HepG2 (cell line): ENCODE measurements around the gene KCNQ2. TPM values are rescaled to one million over a fixed set of nuclear protein-coding genes. Genes with fewer than 3 reads are reported as not detected.
A peak's percentile ranks its signal among the peaks of the same experiment; 100 is the strongest.

ENCODE experiments used
- ATAC-seq: fragments of 200-7000 bp; cut with Tn5 transposase; 3 replicates; pipeline ENCODE4 v1.9.1; 2020; ENCODE audit warnings: mild to moderate bottlenecking, moderate library complexity
- BruUV-seq: library from RNA; stranded (reverse); fragments of 400-500 nt; replicated peaks from 2 replicates; lab custom pipeline; 2021; lab: Mats Ljungman, UMichigan
- CTCF ChIA-PET: fragments of 300-600 bp; formaldehyde crosslinking; extraction: SDS; loops from one replicate; lab custom pipeline; 2021; ENCODE audit warnings: low total read pairs, inconsistent platforms, low intra/inter-chr PET ratio; lab: Yijun Ruan, JAX
- POLR2A ChIA-PET: fragments of 350-600 bp; sonication (Branson Sonifier 250); formaldehyde crosslinking; loops from one replicate; lab custom pipeline; 2020; ENCODE audit warnings: antibody characterized with exemption, inconsistent platforms; lab: Yijun Ruan, JAX
- DNase-seq: peaks from one replicate; pipeline ENCODE4 v3.0.0-alpha.2; 2015; ENCODE audit warnings: low spot score
- FAIRE-seq: peaks from 3 replicates; lab custom pipeline; 2011; peaks lifted over from hg19 to GRCh38; lab: Jason Lieb, UNC
- H2AFZ ChIP-seq: one replicate; pipeline ENCODE4 v1.6.1; 2011; ENCODE audit warnings: low read length, inconsistent platforms
- H3K27ac ChIP-seq: fragments of 300-600 bp; 3 replicates; pipeline ENCODE4 v1.8.0; 2011; ENCODE audit warnings: mixed run types, mild to moderate bottlenecking, mixed read lengths, low read length, inconsistent platforms; ENCODE audit not compliant: insufficient read depth; ENCODE audit errors: extremely low read length
- H3K27me3 ChIP-seq, 2 experiments: fragments of 200-600 bp in 1 of 2; 2 replicates in 1 of 2; 3 replicates in 1 of 2; pipeline versions ENCODE4 v1.6.0 to v1.8.0; 2011; ENCODE audit warnings: low read length in 2 of 2, mild to moderate bottlenecking in 2 of 2, moderate library complexity in 2 of 2, inconsistent platforms in 1 of 2; ENCODE audit not compliant: insufficient read depth in 2 of 2, control insufficient read depth in 1 of 2
- H3K36me3 ChIP-seq, 2 experiments: fragments of 200-600 bp in 1 of 2; replicated peaks in 1 of 2; 2 replicates in 1 of 2; 3 replicates in 1 of 2; pipeline versions ENCODE4 v1.5.1 to v1.8.0; 2011; ENCODE audit warnings: low read length in 2 of 2, inconsistent platforms in 1 of 2; ENCODE audit not compliant: insufficient read depth in 2 of 2, control insufficient read depth in 1 of 2
- H3K4me1 ChIP-seq: 2 replicates; pipeline ENCODE4 v1.5.1; 2012; ENCODE audit warnings: low read length, inconsistent platforms; ENCODE audit not compliant: insufficient read depth
- H3K4me2 ChIP-seq: 2 replicates; pipeline ENCODE4 v1.6.0; 2011; ENCODE audit warnings: low read depth, low read length, inconsistent platforms
- H3K4me3 ChIP-seq, 3 experiments: fragments of 200-600 bp in 1 of 3; sonication (generic), shearing (Covaris generic) in 1 of 3; replicated peaks in 1 of 3; 2 replicates each; pipeline ENCODE4 v1.5.1; 2011 to 2016; ENCODE audit warnings: low read length in 3 of 3, inconsistent platforms in 2 of 3, low read depth in 2 of 3, mild to moderate bottlenecking in 2 of 3, control low read depth in 1 of 3, mixed read lengths in 1 of 3; ENCODE audit not compliant: insufficient read depth in 1 of 3
- H3K79me2 ChIP-seq: one replicate; pipeline ENCODE4 v1.6.1; 2011; ENCODE audit warnings: low read length, inconsistent platforms; ENCODE audit not compliant: insufficient read depth
- H3K9ac ChIP-seq: 2 replicates; pipeline ENCODE4 v1.6.0; 2011; ENCODE audit warnings: mild to moderate bottlenecking, low read depth, low read length, inconsistent platforms; ENCODE audit not compliant: insufficient read depth
- H3K9me3 ChIP-seq: 2 replicates; pipeline ENCODE4 v1.5.1; 2012; ENCODE audit warnings: mild to moderate bottlenecking, low read length
- H4K20me1 ChIP-seq: 2 replicates; pipeline ENCODE4 v1.6.0; 2011; ENCODE audit warnings: inconsistent platforms, mild to moderate bottlenecking, low read length, moderate library complexity; ENCODE audit not compliant: insufficient read depth
- ELF3 ChIP-seq: IDR thresholded peaks from 2 replicates; pipeline ENCODE4 v1.6.1; 2016; ENCODE audit warnings: missing genetic modification reagents, missing compliant biosample characterization
- ETV5 ChIP-seq: IDR thresholded peaks from 2 replicates; pipeline ENCODE4 v1.6.1; 2018; ENCODE audit warnings: missing biosample characterization, missing genetic modification reagents, inconsistent platforms, borderline replicate concordance
- FOSL2 ChIP-seq: sonication (generic); formaldehyde crosslinking; IDR thresholded peaks from 2 replicates; pipeline ENCODE4 v1.4.0; 2020; ENCODE audit warnings: missing genetic modification reagents
- FOXO1 ChIP-seq: sonication (generic); formaldehyde crosslinking; IDR thresholded peaks from 2 replicates; pipeline ENCODE4 v1.4.0; 2020; ENCODE audit warnings: missing genetic modification reagents
- KAT8 ChIP-seq: IDR thresholded peaks from 2 replicates; pipeline ENCODE4 v1.6.1; 2016; ENCODE audit warnings: missing genetic modification reagents, missing compliant biosample characterization
- KLF15 ChIP-seq: sonication (generic); formaldehyde crosslinking; IDR thresholded peaks from 2 replicates; pipeline ENCODE4 v1.8.1; 2023; ENCODE audit warnings: borderline replicate concordance, mild to moderate bottlenecking, inconsistent platforms, missing genetic modification reagents, mixed read lengths
- MAFG ChIP-seq: sonication (generic); formaldehyde crosslinking; IDR thresholded peaks from 2 replicates; pipeline ENCODE4 v1.5.1; 2020; ENCODE audit warnings: mild to moderate bottlenecking, missing genetic modification reagents
- MXI1 ChIP-seq: IDR thresholded peaks from 3 replicates; pipeline ENCODE4 v1.6.1; 2012; ENCODE audit warnings: low read depth, low read length, inconsistent platforms, borderline replicate concordance
- PHB2 ChIP-seq: fragments of 450-650 bp; IDR thresholded peaks from 2 replicates; pipeline ENCODE4 v1.6.1; 2018; ENCODE audit not compliant: partially characterized antibody
- RARA ChIP-seq: IDR thresholded peaks from 2 replicates; pipeline ENCODE4 v1.6.1; 2016; ENCODE audit warnings: missing genetic modification reagents, missing compliant biosample characterization
- SIX1 ChIP-seq: sonication (generic); formaldehyde crosslinking; IDR thresholded peaks from 2 replicates; pipeline ENCODE4 v1.4.0; 2020; ENCODE audit warnings: missing genetic modification reagents, borderline replicate concordance
- ZBTB38 ChIP-seq: sonication (generic); formaldehyde crosslinking; IDR thresholded peaks from 2 replicates; pipeline ENCODE4 v1.5.1; 2020; ENCODE audit warnings: mild to moderate bottlenecking, missing genetic modification reagents
- ZNF337 ChIP-seq: sonication (generic); formaldehyde crosslinking; IDR thresholded peaks from 2 replicates; pipeline ENCODE4 v1.5.1; 2020; ENCODE audit warnings: missing genetic modification reagents, low read depth, mild to moderate bottlenecking, borderline replicate concordance
- ZNF34 ChIP-seq: sonication (generic); formaldehyde crosslinking; IDR thresholded peaks from 2 replicates; pipeline ENCODE4 v1.4.0; 2020; ENCODE audit warnings: mild to moderate bottlenecking, missing genetic modification reagents, borderline replicate concordance
- ZNF546 ChIP-seq: sonication (generic); formaldehyde crosslinking; conservative IDR thresholded peaks from 2 replicates; pipeline ENCODE4 v1.8.1; 2023; ENCODE audit warnings: mild to moderate bottlenecking, missing genetic modification reagents
- ZNF549 ChIP-seq: sonication (generic); formaldehyde crosslinking; IDR thresholded peaks from 2 replicates; pipeline ENCODE4 v1.5.0; 2020; ENCODE audit warnings: missing genetic modification reagents
- ZNF713 ChIP-seq: sonication (generic); formaldehyde crosslinking; IDR thresholded peaks from 2 replicates; pipeline ENCODE4 v1.4.0; 2020; ENCODE audit warnings: mild to moderate bottlenecking, missing genetic modification reagents
- WGBS: methylation state at CpG from one replicate; pipeline ENCODE4 v1.1.6; 2017; ENCODE audit warnings: low lambda C conversion rate; 5-methylcytosine and 5-hydroxymethylcytosine counted together
- in situ Hi-C: cut with HindIII; loops from 2 replicates; pipeline ENCODE4 v1.10.0; 2017; ENCODE audit warnings: low pct_unique_long_range_greater_than_20kb; ENCODE audit not compliant: extremely low pct_ligation_motif_present
- intact Hi-C: fragments of 100-400 bp; cut with micrococcal nuclease; formaldehyde crosslinking; loops from one replicate; pipeline ENCODE4 v1.10.0; 2022; ENCODE audit not compliant: unreplicated experiment
- polyA plus RNA-seq, 8 experiments: library from polyadenylated mRNA; depleted of rRNA in 3 of 8; stranded (reverse) in 7 of 8; unstranded in 1 of 8; fragments of >200 nt; fragmentation: Illumina TruSeq in 4 of 8; extraction: Trizol in 4 of 8; gene quantifications; 2 replicates each; pipeline versions ENCODE4 v1.2.1 to v1.2.3, GENCODE V29; 2011 to 2016; ENCODE audit warnings: low read depth in 4 of 8, missing spikeins in 1 of 8, mixed read lengths in 1 of 8; ENCODE audit not compliant: insufficient read depth in 1 of 8
- total RNA-seq, 5 experiments: library from RNA; depleted of rRNA; stranded (reverse); fragments of >200 nt; fragmentation: Illumina TruSeq; extraction: Trizol; gene quantifications; 2 replicates each; pipeline ENCODE4 v1.2.3, GENCODE V29; 2016; ENCODE audit warnings: low read depth in 1 of 5
- TF ChIP-seq, protein P1 (sequence below): sonication (generic); formaldehyde crosslinking; IDR thresholded peaks from 2 replicates; pipeline ENCODE4 v1.4.0; 2020; ENCODE audit warnings: mild to moderate bottlenecking, missing genetic modification reagents
- TF ChIP-seq, protein P2 (sequence below): sonication (generic); formaldehyde crosslinking; IDR thresholded peaks from 2 replicates; pipeline ENCODE4 v1.5.1; 2020; ENCODE audit warnings: missing genetic modification reagents, mild to moderate bottlenecking, borderline replicate concordance

KCNQ2 gene
- total and polyA plus RNA-seq, 2 of the 13 experiments (the other 11 are each of a cell fraction or from before 2014, with no cell fraction given) = not detected

DNA sequence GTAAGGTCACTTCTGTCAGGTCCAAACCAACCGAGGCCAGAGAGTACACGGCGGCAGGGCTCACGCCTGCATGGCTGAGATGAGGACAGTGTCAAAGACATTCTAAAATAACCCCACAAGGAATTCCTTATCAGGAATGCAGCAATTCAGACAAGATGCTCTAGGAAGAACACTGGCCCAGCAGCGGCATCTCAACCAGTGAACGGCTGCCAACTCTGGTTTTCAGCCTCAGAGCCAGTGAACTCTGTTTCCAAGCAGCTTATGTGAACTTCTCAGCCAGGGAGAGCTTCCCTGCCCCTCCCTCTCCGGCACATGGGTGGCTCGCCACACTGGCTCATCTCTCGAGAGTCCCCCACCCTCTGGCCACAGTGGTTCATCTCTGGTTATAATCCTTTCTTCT, 36.9 kb downstream of the KCNQ2 start (continued):
- TF ChIP-seq SIX1 (CRISPR knock-in tag) (no peak), ZNF549 (no peak), PHB2 (no peak)

DNA sequence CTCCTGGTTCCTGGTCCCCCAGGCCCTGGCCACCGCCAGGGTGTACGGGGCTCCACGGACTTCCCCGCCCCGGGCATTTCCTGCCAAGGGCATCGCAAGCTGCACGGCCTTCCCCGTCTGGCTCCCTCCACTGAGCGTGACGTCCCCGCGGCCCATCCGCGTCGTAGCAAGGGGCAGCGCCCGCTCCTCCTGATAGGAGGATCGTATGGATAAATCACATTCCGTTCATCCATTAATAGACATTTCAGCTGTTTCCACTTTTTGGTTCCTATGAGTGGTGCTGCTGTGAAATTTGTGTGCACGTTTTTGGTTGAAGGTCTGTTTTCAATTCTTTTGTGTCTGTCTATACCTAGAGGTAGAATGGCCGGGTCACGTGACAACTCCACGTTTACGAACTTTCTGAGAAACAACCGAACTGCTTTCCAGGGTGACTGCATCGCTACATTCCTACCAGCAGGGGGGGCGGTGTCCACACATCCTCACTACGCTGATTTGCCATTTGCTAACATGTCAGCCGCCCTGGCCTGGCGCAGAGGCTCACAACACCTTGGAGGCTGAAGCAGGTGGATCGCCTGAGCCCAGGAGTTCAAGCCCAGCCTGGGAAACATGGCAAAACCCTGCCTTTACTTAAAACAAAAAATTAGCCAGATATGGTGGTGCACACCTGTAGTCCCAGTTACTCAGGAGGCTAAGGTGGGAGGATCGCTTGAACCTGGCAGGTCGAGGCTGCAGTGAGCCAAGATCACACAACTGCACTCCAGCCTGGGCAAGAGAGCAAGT, 37.7 kb downstream of the KCNQ2 start:
- DNase-seq = peak; percentile 79
- Histone ChIP-seq H3K4me3 (no peak overlapping the region), H2AFZ (no peak overlapping the region), H3K79me2 (no peaks in the 10 kb centered on the region), H3K27ac (no peak overlapping the region), H3K4me1 (no peaks in the 10 kb centered on the region), H3K9ac (no peak overlapping the region), H3K27me3 (peaks cover 14 to 44% of the 10 kb centered on the region in 2 experiments), H3K9me3 (no peaks in the 10 kb centered on the region), H4K20me1 (peaks cover 8% of the 10 kb centered on the region; the same call in 1 of the 2 replicates), H3K36me3 (no peaks in the 10 kb centered on the region), H3K4me2 (no peak overlapping the region)
- no TSS peak for BruUV-seq
- ATAC-seq = peak; percentile 47
- POLR2A ChIA-PET = no interaction called here
- intact Hi-C loops (no loop called here), in situ Hi-C loops (no loop called here)
- WGBS = 39% methylated on average over 33 of the region's 33 CpGs
- peak; percentile 100 for FAIRE-seq
- CTCF ChIA-PET = interaction anchor here (0.6 kb wide), 1 partner anchor 25 kb away, joined by 3 read pairs; no protein-coding TSS in a partner anchor
- TF ChIP-seq MXI1 = 0 out of 3 replicates have a peak, but pooled peaks have one; percentile 27
- TF ChIP-seq, protein P1, sequence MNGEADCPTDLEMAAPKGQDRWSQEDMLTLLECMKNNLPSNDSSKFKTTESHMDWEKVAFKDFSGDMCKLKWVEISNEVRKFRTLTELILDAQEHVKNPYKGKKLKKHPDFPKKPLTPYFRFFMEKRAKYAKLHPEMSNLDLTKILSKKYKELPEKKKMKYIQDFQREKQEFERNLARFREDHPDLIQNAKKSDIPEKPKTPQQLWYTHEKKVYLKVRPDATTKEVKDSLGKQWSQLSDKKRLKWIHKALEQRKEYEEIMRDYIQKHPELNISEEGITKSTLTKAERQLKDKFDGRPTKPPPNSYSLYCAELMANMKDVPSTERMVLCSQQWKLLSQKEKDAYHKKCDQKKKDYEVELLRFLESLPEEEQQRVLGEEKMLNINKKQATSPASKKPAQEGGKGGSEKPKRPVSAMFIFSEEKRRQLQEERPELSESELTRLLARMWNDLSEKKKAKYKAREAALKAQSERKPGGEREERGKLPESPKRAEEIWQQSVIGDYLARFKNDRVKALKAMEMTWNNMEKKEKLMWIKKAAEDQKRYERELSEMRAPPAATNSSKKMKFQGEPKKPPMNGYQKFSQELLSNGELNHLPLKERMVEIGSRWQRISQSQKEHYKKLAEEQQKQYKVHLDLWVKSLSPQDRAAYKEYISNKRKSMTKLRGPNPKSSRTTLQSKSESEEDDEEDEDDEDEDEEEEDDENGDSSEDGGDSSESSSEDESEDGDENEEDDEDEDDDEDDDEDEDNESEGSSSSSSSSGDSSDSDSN = 0 out of 2 replicates have a peak, but pooled peaks have one; percentile 22
- peak; percentile 66 for TF ChIP-seq FOSL2 (CRISPR knock-in tag)
- TF ChIP-seq ZNF337 (CRISPR knock-in tag) = no peak
- TF ChIP-seq MAFG (CRISPR knock-in tag) = no peak
- 0 out of 2 replicates have a peak, but pooled peaks have one; percentile 19 for TF ChIP-seq RARA
- TF ChIP-seq ZNF34 = no peak
- TF ChIP-seq ETV5 (CRISPR knock-in tag) = peak; percentile 41; the same call in 1 of the 2 replicates
- no peak for TF ChIP-seq KLF15 (CRISPR knock-in tag)
- peak; percentile 51; the same call in 1 of the 2 replicates for TF ChIP-seq ELF3 (CRISPR knock-in tag)
- peak; percentile 72 for TF ChIP-seq FOXO1
- TF ChIP-seq, protein P2, sequence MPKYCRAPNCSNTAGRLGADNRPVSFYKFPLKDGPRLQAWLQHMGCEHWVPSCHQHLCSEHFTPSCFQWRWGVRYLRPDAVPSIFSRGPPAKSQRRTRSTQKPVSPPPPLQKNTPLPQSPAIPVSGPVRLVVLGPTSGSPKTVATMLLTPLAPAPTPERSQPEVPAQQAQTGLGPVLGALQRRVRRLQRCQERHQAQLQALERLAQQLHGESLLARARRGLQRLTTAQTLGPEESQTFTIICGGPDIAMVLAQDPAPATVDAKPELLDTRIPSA (CRISPR knock-in tag) = no peak
- no peak; the same call in 1 of the 2 replicates for TF ChIP-seq ZBTB38 (CRISPR knock-in tag)
- TF ChIP-seq ZNF546 (CRISPR knock-in tag) = 0 out of 2 replicates have a peak, but pooled peaks have one; percentile 44
- peak; percentile 32; the same call in 1 of the 2 replicates for TF ChIP-seq KAT8 (CRISPR knock-in tag)
- no peak for TF ChIP-seq ZNF713
